ENCODE data around the gene EIF4E1B.
A peak's percentile ranks its signal among the peaks of the same experiment; 100 is the strongest.

EIF4E1B gene

DNA sequence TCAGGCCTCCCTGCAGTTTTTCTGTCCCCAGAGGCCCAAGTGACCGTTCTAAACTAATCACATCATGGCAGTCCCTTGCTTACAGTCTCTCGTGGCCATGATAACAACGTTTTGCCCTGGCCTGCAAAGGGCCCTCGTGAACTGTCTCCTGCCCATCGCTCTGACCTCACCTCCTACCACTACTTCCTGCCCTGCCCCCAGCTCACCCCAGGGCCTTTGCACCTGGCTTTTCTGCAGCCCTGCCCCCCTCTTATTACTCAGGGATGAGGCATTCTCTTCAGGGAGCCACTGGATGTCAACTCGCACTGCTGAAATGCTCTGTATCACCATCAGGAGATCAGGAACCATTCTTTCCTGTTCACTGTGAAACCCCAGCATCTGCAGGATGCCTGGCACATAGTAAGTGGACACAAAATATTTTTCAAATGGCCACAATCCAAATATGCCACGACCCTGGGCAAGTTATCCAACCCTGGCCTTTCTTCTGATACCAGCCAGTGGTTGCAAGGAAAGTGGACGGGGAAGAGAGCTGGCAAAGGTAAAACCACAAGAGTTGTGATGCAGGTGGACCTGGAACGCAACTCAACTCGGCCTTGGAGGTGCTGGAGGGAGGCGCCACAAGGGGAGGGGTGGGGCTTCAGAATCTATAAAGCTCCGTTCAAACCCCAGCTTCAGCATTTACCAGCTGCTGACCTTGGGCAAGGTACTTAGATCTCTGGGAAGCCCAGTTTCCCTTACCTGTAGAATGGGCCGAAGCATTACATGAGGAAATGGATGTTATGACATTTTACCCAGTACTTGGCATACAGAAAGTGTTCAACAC is 1.9 kb upstream of the EIF4E1B start:
- no peak for DNase-seq

- DNase-seq, result no peak
These were observed 1.1 kb upstream of the EIF4E1B start for GRCh38 chr5:176629317-176629852.

DNA sequence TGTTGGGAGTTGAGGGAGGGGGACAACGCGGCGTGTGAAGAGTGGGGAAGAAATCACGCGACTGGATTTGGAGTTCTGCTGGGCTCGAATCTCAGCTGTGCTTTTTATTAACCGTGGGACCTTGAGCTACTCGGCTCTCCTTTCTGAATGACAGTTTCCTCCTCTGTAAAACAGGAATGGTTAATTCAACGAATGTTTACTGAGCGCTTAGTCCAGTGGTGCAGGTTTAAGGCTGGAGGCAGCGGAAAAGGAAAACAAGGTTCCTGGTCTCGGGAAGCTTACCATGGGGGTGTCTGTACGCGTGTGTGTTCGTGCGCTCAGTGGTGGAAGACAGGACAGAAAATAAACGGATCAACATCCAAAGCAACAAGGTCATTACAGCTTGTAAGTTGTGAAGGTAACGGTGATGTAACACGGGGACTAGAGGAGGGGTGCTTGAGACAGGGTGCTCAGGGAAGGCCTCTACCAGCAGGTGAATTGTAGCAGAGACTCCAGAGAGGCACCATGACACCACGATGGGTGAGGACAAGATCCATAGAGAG is 277 bp downstream of the EIF4E1B start:
- DNase-seq, result no peak

DNA sequence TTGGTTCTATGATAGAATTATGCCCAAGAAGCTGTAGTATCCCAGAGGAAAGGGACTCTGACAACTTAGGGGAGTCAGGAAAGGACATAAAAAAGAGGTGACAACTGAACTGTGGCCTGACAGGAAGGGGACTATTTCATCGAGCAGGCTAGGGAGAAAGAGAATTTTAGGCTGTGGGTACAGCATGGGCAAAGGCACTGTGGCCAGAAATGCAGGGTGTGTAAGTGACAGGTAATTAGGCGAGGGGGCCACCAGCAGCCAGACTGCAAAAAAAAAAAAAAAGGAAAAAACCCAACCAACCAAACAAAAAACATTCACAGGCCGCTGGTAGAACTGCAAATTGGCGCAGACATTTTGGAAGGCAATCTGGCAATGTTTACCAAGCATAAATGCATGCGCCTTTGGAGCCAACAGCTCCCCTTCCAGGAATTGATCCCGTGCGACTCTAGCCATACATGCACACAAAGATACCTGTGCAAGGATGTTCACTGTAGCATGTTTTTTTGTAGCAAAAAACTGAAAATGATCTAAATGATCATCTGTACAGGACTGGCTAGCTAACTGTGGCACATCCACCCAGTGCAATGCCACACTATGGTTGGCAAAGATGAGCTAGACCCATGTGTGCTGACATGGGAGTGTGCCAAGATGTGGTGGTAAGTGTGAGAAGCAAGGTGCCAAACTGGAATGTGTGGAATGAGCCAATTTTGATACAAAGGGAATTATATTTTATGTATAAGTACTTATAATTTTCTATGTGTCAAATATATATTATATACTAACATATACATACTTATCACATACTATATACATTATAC is 1.1 kb downstream of the EIF4E1B start:
- no peak for DNase-seq

DNA sequence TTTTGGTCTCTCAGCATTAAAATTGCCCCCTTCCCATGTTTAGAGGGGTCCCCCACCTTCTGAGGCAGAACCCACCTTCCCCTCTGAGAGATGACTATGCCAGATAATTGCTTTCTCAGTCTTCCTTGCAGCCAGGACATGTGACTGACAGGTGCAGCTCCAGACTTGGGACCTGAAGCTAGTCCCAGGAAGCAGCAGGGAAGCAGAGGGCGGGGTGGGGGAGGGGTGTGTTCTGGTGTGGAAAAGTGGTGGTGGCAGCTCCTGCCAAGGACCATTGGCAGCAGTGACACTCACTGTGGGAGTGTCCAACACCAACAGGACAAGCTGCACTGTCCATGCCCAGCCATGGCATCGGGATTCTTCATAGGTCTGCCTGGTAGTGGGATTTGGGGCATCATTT is 2.3 kb downstream of the EIF4E1B start:
- DNase-seq, result no peak

DNA sequence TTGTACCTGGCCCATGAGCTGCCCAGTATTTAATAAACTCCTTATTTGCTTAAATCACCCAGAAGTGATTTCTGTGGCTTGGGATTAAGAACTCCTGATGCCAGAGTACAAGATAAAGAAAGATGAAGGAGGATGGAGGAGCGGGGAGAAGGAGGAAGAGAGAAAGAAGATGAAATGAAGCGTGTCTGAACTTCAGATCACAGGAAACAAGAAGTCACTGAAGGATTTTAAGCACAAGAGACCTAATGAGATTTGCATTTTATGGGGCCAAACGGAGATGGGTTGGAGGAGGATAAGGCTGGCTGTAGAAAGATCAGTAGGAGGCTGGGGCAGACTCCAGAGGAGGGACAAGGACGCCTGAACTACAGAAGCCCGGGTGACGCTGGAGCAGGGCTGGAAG is 3.1 kb downstream of the EIF4E1B start:
- no peak for DNase-seq

- DNase-seq, result no peak
These were observed 6.0 kb downstream of the EIF4E1B start for GRCh38 chr5:176636426-176636825.

- no peak for DNase-seq
These were observed 7.1 kb downstream of the EIF4E1B start for GRCh38 chr5:176637556-176637955.

- DNase-seq, result no peak
These were observed 8.0 kb downstream of the EIF4E1B start for GRCh38 chr5:176638437-176638836.

DNA sequence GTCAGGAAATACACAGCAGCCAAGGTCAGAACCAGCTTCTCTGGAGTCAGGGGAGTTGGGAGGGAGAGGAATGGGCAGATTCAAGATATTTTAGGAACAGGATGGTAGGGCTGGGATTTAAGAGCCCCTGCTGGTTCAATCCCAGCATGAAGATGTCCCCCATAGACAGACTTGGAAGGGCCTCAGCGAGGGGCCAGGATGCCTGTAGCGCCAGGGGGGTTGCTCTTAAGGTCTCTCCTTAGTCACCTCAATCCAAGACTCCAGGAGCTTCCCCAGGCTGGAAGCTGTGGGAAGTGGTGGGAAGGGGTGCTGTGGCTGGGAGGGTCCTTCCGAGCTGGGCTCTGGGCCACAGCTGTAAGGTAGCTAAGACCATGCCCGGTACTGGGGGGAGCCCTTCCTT is 8.7 kb downstream of the EIF4E1B start:
- DNase-seq, result no peak

GRCh38 chr5:176639981-176640380 is 9.5 kb downstream of the EIF4E1B start:
- no peak for DNase-seq

DNA sequence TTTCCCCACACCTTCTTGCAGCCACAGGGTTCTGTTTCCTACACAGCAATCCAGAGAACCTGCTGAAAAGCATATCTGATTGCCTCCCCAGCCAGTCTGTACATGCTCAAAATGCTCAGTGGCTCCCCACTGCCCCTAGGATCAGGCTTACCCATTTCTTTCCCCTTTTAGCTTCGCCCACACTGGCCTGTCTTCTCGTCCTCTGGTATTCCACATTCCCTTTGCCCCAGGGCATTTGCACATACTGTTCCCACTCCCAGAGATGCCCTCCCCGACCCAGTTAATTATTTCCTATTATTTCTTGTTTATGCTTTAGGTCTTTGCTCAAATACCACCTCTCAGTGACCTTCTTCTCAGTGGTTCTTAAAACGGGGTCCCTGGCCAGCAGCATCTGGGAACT is 10.1 kb downstream of the EIF4E1B start:
- no peak for DNase-seq

GRCh38 chr5:176642675-176643490 is 12.4 kb downstream of the EIF4E1B start:
- no peak for DNase-seq

DNA sequence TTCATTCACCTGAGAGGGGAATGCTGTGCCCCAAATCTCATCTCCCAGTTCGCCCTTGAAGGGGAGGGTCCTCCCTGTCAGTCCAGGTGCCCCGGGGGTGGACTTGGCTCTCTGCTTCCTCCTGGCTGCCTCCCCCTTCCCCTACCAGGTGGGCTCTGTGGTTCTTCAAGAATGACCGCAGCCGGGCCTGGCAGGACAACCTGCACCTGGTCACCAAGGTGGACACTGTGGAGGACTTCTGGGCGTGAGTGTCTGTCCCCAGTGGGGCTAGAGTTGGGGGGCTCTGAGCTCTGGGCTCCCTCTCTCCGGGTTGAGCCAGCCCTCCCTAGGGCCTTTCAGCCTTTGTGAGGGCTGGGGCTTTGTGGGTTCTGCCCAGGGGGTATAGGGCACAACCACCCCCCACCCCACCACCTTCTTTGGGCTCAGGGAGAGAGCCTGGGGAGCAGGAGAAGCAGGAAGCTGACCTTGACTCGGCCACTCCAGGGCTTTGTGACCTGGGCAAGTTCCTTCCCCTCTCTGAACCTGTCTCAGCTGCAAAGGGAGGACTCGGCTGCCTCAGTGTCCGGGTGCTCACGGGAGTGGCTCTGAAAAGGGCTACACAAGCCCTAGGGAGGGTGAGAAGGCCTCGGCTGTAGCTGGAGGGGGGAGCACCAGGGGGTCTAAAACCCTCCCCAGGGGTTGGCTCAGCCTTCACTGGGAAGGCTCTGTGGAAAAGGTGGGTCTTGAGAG is 13.2 kb downstream of the EIF4E1B start:
- DNase-seq, result no peak

GRCh38 chr5:176644294-176644693 is 13.8 kb downstream of the EIF4E1B start:
- DNase-seq, result no peak

GRCh38 chr5:176644878-176645670 is 14.6 kb downstream of the EIF4E1B start:
- no peak for DNase-seq

GRCh38 chr5:176646049-176646706 is 15.7 kb downstream of the EIF4E1B start:
- no peak for DNase-seq

DNA sequence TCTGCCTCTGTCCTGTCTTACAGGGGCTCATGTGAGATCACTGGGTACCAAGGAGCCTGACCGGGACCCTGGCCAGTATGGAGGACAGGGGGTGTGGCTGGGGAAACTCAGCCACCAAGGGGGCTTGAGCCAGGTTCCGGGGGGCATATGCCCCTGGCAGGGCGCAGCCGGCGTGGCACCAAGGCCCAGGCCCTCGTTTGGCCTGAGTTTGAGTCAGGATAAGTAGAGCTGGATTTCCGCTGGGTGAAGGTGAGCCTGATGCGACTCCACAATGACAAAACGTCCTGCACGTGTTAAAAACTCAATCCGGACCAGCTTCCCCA is 16.2 kb downstream of the EIF4E1B start:
- no peak for DNase-seq

DNA sequence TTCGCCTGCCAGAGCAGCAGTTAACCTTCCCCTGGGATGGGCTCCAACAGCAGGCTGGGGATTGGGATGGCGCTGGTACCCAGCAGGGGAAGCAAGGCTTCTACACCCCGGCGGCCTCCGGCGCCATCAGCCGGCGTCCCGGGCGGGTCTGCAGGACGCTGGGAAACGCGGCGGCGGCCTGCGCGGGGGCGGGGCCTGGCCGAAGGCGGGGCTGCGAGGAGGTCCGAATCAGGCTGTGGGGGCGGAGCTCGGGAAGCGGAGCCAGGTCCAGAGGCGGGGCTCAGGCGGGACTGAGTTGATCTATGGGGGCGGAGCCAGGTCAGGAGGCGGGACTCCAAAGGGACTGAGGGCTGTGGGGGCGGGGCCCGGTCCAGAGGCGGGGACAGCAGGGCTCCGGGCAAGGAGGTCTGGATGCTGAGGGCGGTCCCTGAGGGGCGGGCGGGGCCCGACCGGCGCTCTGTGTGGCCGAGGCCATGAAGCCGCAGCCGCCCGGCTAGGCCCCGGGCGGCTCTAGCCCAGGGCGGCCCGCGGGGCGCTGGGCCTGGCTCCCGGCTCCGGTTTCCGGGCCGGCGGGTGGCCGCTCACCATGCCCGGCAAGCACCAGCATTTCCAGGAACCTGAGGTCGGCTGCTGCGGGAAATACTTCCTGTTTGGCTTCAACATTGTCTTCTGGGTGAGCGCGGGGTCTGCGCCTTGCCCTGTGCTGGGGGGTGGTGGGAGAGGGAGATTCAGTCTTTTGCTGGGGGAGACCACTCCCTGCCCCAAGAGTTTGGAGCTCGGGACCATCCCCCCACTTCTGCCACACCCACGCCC is 16.8 kb downstream of the EIF4E1B start, which contains the start of gene TSPAN17:
Gene TSPAN17, plus strand, starts transcription at position 455 of the 813 bp plus-strand sequence. Its CDS starts 132 bp downstream, at position 587.
- peak; percentile 99 for DNase-seq
